Stimulated activated CD8-positive, alpha-beta memory T cell treated with anti-CD3 and anti-CD28 coated beads, Interleukin-7, amount 100 ng/mL, for 24 hours (primary cell): ENCODE data around the gene C7orf57.

Source experiments
- DNase-seq: peaks from one replicate; pipeline ENCODE4 v3.0.0-alpha.2; 2020; ENCODE audit warnings: low read depth

The C7orf57 gene

GRCh38 chr7:48085433-48085791 lies 50.1 kb downstream of the C7orf57 start:
- no peak for DNase-seq

- DNase-seq, result no peak
Measured at GRCh38 chr7:48085942-48086341, 50.6 kb downstream of the C7orf57 start.

- no peak for DNase-seq
Measured at GRCh38 chr7:48087349-48087748, 52.0 kb downstream of the C7orf57 start.

GRCh38 chr7:48088559-48089045 lies 53.3 kb downstream of the C7orf57 start:
- no peak for DNase-seq

- peak; percentile 75 for DNase-seq
Measured at GRCh38 chr7:48089046-48090003, 54.0 kb downstream of the C7orf57 start, which contains the start of gene UPP1. Gene UPP1 (plus strand): TSS chr7:48089265. CDS start chr7:48094784, 5,519 bp downstream.

GRCh38 chr7:48090095-48090805 lies 54.9 kb downstream of the C7orf57 start:
- DNase-seq, result no peak

GRCh38 chr7:48091506-48092433 lies 56.4 kb downstream of the C7orf57 start:
- no peak for DNase-seq

- no peak for DNase-seq
Measured at GRCh38 chr7:48094861-48095293, 59.5 kb downstream of the C7orf57 start.

GRCh38 chr7:48096273-48096672 lies 60.9 kb downstream of the C7orf57 start:
- DNase-seq, result no peak

- no peak for DNase-seq
Measured at GRCh38 chr7:48097521-48098231, 62.3 kb downstream of the C7orf57 start.

GRCh38 chr7:48098846-48099245 lies 63.5 kb downstream of the C7orf57 start:
- no peak for DNase-seq

GRCh38 chr7:48099781-48100180 lies 64.4 kb downstream of the C7orf57 start:
- DNase-seq, result no peak

- no peak for DNase-seq
Measured at GRCh38 chr7:48101352-48101751, 66.0 kb downstream of the C7orf57 start.

GRCh38 chr7:48101968-48102367 lies 66.6 kb downstream of the C7orf57 start:
- no peak for DNase-seq

- no peak for DNase-seq
Measured at GRCh38 chr7:48102530-48102929, 67.2 kb downstream of the C7orf57 start.

- no peak for DNase-seq
Measured at GRCh38 chr7:48105045-48105444, 69.7 kb downstream of the C7orf57 start.

- DNase-seq, result no peak
Measured at GRCh38 chr7:48106906-48107659, 71.7 kb downstream of the C7orf57 start.

- DNase-seq, result no peak
Measured at GRCh38 chr7:48107926-48108472, 72.7 kb downstream of the C7orf57 start.

- no peak for DNase-seq
Measured at GRCh38 chr7:48108959-48109847, 73.9 kb downstream of the C7orf57 start.
